HG03039 (cell line): ENCODE measurements around the gene UBXN11.

Experiments used
- ATAC-seq: cut with Tn5 transposase; IDR thresholded peaks from one replicate; pipeline ENCODE4 v1.9.1; 2021; ENCODE audit warnings: mild to moderate bottlenecking, moderate library complexity; ENCODE audit not compliant: unreplicated experiment

UBXN11 gene, protein sequence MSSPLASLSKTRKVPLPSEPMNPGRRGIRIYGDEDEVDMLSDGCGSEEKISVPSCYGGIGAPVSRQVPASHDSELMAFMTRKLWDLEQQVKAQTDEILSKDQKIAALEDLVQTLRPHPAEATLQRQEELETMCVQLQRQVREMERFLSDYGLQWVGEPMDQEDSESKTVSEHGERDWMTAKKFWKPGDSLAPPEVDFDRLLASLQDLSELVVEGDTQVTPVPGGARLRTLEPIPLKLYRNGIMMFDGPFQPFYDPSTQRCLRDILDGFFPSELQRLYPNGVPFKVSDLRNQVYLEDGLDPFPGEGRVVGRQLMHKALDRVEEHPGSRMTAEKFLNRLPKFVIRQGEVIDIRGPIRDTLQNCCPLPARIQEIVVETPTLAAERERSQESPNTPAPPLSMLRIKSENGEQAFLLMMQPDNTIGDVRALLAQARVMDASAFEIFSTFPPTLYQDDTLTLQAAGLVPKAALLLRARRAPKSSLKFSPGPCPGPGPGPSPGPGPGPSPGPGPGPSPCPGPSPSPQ

DNA sequence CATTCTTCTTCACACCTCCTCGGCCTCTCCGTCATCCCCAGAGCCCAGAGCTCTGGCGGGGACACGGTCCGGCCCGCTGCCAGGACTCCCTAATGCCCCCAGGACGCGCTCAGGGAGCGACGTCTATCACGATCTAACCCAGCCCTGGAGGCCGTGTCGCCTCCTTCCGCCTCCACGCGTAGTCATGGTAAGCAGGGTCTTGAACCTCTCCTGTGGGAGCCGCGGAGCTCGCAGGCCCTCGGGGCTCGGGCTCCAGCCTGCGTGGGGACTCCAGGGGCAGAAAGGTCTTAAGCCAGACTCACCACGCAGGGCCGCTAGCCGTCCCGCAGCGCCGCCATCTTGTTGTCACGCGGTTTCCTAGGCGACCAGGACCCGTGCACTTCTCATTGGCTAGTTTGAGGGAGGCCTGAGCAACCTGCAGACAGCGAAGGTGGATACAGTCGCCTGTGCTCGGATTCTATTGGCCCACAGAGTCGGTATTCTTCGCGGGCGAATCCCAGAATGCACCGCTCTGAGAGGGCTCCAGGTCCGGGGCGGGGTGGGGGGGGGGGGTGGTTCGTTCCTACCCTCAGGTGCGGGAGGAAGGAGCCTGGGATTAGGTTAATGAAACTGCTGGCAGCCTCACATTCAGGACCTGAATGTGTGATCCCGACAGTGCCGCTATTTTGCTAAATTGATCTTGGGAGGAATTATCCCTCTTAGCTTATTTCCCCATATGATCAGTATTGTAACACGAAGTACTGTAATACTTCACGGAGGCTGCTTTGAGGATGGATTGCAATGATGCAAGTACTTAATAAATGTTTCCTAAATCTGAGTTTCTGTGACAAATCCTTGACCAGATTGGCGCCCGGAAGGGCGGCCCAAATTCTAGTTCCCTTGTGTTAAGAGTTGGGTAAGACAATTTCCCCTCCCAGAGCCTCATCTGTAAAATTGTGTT, at the start of gene UBXN11:
Gene UBXN11 (minus strand): TSS at position 347 of the 940 bp plus-strand sequence. CDS start 3,753 bp downstream, outside the sequence.
- peak; percentile 96 for ATAC-seq

DNA sequence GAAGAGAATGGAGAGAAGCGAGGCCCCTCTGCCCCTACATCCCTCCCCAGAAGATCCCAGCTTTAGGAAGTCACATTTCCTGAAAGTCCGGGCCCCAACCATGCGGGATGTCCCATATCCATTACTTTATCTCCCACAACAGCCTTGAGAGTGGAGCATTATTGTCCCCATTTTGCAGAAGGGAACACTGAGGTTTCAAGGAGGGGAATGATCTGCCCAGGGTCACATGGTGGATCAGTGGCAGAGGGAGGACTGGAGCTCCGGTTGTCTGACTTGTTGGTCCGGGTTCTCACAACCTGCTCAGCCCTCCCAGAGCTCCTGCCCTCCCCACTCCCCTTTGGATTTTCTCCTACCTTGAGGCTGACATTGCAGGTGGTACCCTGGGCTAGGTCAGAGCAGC, 49.7 kb upstream of the UBXN11 start:
- no peak for ATAC-seq

DNA sequence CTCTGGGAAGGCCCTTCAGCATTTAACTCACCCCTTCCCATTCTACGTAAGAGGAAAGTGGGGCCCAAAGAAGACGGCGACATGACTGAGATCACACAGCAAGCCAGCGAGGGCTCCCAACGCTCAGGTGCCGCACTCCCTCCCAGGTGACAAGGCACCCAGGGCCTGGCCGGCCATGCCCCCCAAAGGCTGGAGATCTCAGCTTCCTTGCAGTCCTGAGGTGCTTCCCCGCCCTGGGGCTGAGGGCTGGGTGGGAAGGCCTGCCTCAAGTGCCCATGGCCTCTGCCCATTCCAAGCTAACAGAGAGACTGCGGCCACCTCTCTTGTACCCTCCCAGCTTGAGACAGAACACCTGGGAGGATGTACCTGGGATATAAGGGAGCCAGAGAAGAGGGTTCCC, 48.5 kb upstream of the UBXN11 start:
- no peak for ATAC-seq

DNA sequence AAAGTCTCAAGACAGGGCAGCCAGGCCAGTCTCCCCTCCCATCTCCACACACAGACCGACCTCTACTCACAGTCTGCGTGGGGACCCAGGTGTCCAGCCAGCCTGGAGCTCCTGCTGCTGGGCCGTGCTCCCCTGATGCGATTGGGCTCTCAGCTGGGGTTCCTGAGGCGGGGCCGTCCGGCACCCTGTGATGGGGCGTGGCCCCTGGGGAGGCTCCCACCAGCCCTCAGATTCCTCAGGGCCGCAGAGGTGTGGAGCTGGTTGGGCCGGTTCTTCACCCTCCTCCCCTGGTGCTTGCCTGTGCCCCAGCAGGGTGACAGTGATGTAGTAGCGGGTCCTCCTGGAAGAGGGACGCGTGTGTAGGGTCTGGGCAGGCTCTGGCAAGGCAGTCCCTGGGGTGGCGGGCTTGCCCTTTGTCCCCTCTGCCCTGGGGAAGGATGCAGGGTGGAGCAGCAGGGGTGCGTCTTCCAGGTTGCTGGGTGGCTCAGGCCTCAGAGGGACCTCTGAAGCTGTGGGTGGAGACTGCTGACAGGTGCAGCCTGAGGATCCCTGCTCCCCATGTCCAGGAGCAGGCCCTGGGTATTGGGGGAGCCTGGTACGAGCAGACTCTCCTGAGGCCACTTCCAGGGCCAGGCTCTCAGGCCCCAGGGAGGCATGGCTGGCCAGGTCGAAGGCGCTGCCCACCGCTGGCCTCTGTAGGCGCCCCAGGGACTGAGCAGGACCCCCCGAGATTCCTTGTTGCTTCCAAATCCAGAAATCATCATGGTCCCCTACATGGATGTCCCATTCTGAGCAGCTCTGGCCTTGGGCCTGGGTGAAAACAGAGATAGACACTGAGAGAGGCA, 47.8 kb upstream of the UBXN11 start, which contains the start of gene CRYBG2:
Gene CRYBG2 (minus strand): TSS at position 155 of the 845 bp plus-strand sequence. CDS start 7,473 bp downstream, outside the sequence.
- no peak for ATAC-seq

DNA sequence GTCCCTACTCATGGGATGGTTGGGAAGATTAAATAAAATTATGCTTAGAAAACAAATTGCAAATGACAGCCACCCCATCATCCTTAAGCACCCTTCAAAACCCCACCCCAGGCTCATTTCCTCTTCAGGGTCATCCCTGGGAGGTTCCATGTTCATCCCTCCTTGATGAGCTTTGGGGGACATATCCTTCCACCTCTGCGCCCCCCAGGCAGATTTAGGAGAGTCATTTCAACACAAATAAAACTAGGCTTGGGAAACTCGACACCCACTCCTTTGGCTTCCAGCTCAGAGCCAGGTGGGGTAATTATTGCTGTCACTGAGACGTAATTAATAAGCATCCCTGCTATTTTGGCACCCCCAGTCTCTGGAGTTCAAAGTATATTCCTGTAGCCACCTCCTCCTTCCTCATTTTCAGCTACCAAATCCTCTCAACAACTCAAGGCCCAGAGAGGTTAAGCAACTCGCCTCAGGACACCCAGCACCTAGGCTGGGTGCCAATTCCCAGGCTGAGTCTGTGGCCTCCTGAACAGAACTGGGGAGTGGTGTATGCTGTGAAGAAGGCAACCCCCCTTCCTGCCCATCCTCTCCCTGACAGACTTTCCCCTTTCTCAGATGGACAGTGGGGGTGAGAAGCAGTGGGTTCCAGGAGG, 46.9 kb upstream of the UBXN11 start:
- ATAC-seq: no peak

DNA sequence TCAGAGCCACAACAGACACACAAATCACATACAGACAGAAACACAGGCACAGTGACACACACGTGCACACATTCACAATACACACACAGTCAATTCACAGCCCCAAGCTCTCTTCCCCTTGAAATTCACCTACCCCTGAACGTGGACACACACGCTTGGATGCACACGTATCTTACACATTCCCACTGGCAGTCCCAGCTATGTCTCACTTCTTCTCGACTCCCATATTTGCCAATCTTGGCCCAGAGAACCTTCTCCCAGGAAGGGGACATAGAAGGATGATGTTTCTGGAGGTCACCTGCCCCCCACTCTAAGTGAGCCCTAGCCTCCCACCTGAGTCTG, 45.9 kb upstream of the UBXN11 start:
- ATAC-seq: no peak

DNA sequence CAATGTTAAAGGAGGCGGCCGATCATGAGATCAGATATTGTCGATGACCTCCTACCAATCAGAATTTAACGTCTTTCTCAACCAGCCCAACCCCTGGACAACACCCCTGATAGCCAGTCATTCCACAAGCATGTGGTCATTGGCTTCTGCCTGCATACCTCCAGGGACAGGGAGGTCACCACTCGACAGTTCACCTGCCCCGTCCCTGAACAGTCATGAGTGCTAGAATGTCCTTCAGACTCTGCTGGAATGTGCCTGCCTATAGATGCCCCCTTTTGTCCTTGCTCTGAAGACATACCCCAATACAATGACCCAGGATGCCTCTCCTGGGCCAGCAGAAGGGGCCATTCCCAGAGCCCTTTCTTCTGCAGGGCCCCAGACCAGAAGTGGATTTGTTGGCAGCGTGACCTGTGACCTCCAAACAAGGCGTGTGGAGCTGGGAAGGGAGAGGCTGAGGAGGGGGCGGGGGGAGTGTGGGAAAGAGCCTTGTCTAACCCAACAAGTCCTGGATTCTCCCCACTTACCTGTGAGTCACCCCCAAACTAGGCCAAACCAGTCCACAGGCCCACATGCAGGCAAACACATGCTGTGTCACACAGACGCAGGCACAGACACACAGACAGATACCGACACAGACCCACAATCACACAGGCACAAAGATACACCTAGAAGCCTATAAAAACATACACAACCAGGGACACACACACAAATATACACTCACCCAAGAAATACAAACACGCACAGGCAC, 45.3 kb upstream of the UBXN11 start:
- ATAC-seq: no peak

DNA sequence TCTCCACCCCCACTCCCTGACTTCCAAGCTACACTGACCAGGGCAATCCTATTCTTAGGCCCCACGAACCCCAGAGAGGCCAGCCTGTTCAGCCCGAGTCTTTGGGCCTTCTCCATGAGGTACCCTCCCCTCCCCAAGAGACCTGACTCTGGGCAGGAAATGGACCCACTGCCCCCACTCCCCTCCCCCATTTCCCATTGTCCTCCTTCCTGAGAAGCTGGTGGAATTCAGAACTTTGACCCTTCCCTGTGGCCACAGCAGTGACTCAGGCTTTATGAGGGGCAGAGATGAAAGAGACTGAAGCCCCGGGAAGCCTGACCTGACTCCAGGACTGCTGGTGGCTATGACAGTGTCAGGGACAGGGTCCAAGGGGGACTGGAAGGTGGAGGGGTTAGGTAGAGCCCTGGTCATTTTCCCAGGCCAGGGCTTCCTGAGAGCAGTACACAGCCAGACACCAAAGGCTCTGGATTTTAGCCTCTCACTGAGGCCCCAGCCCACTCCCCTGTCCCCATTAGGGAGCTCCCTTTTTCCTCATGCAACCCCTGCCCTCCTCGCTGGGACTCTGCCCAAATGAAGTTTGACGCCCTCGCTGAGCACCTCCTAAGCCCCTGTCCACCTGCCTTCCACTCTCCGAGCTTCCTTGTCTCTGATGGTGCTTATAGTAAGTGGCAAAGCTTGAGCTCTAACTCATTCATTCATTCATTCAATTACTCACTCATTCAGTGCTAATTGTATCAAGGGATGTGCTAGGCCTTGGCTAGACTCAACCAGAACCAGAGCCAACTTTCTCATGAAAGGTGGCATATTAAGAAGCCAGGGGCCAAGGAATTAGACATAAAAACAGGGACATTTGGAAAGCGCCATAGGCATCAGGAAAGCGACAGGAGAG, 44.5 kb upstream of the UBXN11 start:
- ATAC-seq: no peak

DNA sequence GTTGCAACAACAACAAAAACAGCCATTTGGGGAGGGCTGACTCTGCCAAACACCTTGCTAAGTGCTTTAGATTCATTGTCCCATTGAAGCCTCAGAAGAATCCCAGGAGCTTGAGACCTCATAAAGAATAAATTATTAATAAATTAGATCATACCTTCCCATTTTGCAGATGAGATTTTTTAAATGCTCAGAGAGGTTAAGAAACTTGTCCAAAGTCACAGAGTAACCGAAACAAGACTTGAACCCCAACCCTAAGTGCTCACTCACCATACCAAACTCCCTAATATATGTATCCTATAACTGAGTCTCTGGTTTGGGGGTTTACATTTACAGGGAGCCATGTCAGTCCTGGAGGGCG, 43.9 kb upstream of the UBXN11 start:
- no peak for ATAC-seq

DNA sequence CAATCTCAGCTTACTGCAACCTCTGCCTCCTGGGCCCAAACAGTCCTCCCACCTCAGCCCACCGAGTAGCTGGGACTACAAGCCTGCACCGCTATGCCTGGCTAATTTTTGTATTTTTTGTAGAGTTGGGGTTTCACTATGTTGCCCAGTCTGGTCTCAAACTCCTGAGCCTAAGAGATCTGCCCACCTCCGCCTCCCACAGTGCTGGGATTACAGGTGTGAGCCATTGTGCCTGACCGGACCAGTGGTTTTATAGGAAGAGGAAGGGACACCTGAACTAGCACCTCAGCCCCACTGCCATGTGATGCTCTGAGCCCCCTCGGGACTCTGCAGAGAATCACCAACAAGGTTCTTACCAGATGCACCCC, 43.4 kb upstream of the UBXN11 start:
- no peak for ATAC-seq

DNA sequence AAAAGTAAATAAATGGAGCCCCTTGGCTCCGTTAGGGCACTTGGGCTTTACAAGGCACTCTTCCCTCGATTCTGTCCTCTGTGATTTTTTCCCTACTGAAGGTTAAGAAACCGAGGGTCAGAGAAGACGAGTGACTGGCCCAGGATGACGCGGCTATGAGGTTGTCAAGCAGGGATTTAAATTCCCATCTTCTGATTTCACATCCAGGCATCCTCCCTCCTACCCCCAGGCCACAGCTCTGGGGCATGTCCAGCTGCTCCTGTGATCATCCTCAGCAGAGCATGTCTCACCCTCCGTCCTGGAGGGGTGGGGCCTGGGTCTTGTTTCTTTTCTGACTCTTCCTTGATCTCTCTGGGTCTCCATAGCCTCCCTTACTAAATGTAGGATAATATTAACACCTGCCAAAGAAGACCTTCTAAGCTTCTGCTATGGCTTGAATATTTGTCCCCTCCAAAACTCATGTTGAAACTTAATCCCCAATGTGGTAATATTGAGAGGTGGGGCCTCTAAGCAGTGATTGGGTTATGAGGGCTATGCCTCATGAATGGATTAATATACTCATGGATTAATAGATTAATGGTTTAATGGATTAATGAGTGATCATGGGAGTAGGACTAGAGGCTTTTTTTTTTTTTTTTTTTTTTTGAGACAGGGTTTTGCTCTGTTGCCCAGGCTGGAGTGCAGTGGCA, 42.9 kb upstream of the UBXN11 start:
- ATAC-seq: no peak

DNA sequence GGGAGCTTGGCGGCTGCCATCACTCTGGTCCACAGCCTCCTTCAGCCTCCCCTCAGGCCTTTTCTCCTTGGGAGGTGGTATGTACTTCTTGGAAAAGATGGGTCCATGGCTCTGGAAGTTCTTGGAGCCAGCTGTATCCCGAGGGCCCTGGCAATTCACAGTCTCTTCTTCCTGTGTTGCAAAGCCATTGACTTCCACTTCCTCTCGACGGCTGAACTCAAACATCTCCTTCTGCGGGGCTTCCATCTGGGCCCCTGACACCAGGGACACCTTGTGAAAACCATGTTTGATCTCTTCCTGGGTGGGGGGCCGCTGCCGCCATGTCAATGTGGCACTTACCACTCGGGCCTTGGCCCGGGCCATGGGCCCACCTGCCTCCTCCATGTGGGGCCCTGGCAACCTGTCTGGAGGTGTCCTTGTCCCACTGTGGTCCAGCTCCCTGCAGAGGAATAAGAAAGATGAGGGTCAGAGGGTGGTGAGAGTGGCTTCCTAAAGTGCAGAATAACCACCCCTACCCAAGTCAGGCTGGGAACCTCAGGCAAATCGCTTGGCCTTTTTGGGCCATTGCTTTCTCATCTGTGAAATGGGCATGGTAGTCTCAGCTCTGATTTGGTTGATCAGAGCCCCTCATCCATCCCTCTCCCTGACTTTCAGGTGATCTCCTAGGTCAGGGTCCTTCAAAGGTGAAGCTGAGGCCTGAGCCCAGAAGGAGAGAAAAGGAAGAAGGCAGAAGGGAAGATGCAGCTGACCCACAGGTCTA, 40.0 kb upstream of the UBXN11 start:
- ATAC-seq: no peak

DNA sequence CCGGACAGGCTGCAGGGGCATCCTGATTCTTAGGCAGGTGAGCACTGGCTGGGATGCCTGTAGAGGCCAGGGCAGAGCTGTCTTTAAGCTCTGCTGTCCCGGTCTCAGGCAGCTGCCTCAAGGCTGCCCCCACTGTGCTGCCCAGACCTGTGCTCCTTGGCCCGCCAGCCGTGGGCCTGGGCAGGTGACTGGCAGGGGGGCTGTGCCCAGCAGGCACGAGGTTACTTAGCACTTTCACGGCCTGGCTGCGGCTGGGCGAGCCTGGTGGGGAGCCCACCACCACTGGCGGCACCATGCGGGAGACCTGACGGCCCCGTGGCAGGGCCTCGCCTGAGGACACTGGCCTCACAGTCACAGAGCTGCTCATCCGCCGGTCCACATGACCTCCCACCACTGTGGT, 39.3 kb upstream of the UBXN11 start:
- ATAC-seq: no peak

DNA sequence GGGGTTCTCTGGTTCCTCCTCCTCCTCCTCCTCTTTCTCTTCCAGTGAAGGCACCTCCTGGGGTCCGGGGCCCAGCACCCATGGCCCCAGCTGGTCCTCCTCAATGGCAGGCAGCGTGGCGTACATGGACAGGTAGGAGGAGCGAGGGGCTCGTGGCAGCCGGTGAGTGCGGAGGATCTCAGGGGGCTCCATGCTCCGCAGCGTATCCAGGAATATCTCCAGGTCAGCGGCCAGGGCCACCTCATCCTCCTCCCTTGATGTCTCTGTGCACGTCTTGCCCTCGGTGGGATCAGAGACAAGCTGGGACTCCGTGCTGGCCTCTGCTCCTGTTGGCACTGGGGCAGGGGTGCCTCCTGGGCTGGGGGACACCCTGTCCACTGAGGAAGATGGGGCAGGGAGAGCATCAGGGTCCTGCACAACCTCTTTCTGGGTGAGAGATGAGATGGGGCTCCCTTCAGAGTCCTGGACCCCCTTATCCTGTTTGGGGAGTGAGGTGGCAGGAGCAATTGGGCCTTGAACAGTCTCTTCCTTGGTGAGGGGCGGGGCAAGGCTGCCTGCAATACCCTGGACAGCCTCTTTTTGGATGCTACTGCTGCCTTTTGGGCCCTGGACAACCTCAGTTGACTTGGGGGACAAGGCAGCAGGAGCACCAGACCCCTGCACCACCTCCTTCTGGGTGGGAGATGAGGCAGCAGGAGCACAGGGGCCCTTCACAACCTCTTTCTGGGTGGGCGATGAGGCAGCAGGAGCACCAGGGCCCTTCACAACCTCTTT, 37.9 kb upstream of the UBXN11 start:
- ATAC-seq: no peak

DNA sequence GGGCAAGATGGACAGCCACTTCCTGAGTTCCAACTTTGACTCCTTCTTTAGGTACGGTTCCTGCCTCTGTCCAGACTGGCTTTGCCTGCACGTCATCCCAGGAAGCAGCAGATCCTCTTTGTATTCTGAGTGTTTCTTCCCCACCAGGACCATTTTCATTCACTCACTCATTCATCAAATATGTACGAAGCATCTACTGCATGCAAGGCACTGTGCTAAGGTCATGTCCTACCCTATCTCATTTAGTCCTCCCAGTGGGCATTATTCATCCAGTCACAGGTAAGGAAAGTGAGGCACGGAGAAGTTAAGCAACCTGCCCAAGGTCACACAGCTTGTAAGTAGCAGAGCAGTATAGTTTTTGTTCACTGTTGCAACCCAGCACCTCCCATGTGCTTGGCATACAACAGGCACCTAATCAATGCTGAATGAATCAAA, 33.6 kb upstream of the UBXN11 start:
- ATAC-seq: no peak

DNA sequence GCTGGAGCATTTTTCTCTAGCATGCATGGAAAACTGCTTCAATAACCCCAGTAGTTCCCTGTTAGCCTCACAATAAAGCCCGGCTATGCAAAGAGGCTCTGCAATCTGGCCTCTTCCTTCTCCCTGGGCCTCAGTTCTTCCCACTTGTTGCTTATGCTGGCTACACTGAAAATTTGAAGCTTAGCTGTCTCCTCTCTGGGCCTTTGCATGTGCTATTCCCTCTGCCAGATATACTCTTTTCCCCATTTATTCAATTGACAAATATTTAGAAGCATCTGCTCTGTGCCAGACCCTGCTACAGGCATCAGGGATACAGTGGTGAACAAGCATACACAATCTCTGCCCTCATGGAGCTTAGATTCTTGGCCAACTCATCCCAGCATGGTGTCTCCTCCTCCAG, 32.2 kb upstream of the UBXN11 start:
- no peak for ATAC-seq

DNA sequence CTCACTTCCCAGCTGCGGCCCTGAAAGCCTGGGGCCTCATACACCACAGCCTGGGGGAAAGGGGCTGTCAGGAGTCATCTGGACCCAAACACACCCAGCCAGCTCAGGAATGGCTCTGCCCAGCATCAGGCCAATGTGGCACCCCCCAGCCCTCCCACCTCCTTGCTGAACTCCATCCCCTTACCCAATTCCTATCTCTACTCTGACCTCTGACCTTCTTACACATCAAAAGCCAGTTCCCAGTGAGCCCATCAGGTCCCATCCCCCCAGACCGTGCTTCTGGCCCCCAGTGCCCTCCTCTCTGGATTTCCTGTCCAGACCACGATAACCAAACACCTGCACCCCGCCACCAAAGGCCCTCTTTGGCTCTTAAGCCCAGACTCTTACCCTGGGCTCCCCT, 31.2 kb upstream of the UBXN11 start:
- ATAC-seq: no peak
